Gastroesophageal sphincter (tissue), 4 donors: Measurements from ENCODE around the gene TTC39C. TPM values are rescaled to one million over a fixed set of nuclear protein-coding genes. Genes with fewer than 3 reads are reported as not detected.

Experiments used
- ATAC-seq: fragments of 150-250 bp; one replicate; pipeline ENCODE4 v1.9.1; 2016; ENCODE audit warnings: mild to moderate bottlenecking, moderate library complexity
- H3K27ac ChIP-seq, 4 donors: fragments of 200-600 bp; sonication (generic) in 3 of 4; 1 replicate in 3 of 4; 2 replicates in 1 of 4; pipeline ENCODE4 v1.5.1; 2016 to 2019
- H3K27me3 ChIP-seq: fragments of 200-600 bp; sonication (generic); one replicate; pipeline ENCODE4 v1.5.1; 2019
- H3K36me3 ChIP-seq, 2 donors: fragments of 200-600 bp; sonication (generic); one replicate each; pipeline ENCODE4 v1.5.1; 2019; ENCODE audit warnings: control low read depth in 1 of 2
- H3K4me1 ChIP-seq, 3 donors: fragments of 200-600 bp; sonication (generic); 1 replicate in 2 of 3; 2 replicates in 1 of 3; pipeline ENCODE4 v1.5.1; 2016 to 2019; ENCODE audit warnings: control low read depth in 2 of 3
- H3K4me3 ChIP-seq, 2 donors: fragments of 200-600 bp; sonication (generic); one replicate each; pipeline ENCODE4 v1.5.1; 2019; ENCODE audit warnings: mild to moderate bottlenecking in 1 of 2, moderate library complexity in 1 of 2
- H3K9me3 ChIP-seq, 3 donors: fragments of 200-600 bp; sonication (generic); one replicate each; pipeline ENCODE4 v1.5.1; 2017 to 2019; ENCODE audit warnings: control low read depth in 2 of 3
- CTCF ChIP-seq, 4 experiments: fragments of 200-600 bp in 2 of 4; fragments of 450-650 bp in 2 of 4; sonication (generic) in 1 of 4; IDR thresholded peaks; one replicate each; pipeline ENCODE4 v1.5.1; 2017 to 2019; ENCODE audit warnings: antibody characterized with exemption in 4 of 4, mild to moderate bottlenecking in 2 of 4, moderate library complexity in 2 of 4
- EP300 ChIP-seq: sonication (generic); formaldehyde crosslinking; IDR thresholded peaks from one replicate; pipeline ENCODE4 v1.6.1; 2017; ENCODE audit warnings: antibody characterized with exemption, mild to moderate bottlenecking
- POLR2A ChIP-seq, 2 donors: fragments of 450-650 bp; IDR thresholded peaks; one replicate each; pipeline ENCODE4 v1.6.1; 2017; ENCODE audit warnings: antibody characterized with exemption in 2 of 2, mild to moderate bottlenecking in 2 of 2, moderate library complexity in 1 of 2
- POLR2AphosphoS5 ChIP-seq: sonication (generic); formaldehyde crosslinking; IDR thresholded peaks from one replicate; pipeline ENCODE4 v1.6.1; 2017; ENCODE audit warnings: antibody characterized with exemption
- WGBS, 2 donors: methylation state at CpG; one replicate each; pipeline ENCODE4 v1.1.5; 2018; ENCODE audit warnings: low coverage in 1 of 2; 5-methylcytosine and 5-hydroxymethylcytosine counted together
- small RNA-seq, 4 donors: library from RNA; depleted of rRNA; stranded (forward); fragments of <200 nt; gene quantifications; one replicate each; pipeline ENCODE3, GENCODE V24; 2016
- total RNA-seq, 4 donors: library from RNA; depleted of rRNA; stranded (reverse); fragments of >200 nt; gene quantifications; one replicate each; pipeline ENCODE4 v1.1.0, GENCODE V29; 2016

TTC39C gene
- total RNA-seq, 4 donors from 2014 or later, result 20.9 to 37.7 (median 33.6) TPM

- WGBS, 2 donors, result 75 to 82% methylated on average over 5 of the region's 5 CpGs
- Histone ChIP-seq H3K9me3 (no peaks in the 10 kb centered on the region), H3K4me1 (peaks cover 0 to 15% (median 0%) of the 10 kb centered on the region in 3 donors)
Measured at GRCh38 chr18:24177499-24178133, 163.1 kb downstream of the TTC39C start.

GRCh38 chr18:24180048-24180447, 165.5 kb downstream of the TTC39C start:
- WGBS, 2 donors, result 83 to 100% methylated on average over 1 of the region's 1 CpG
- H3K27ac ChIP-seq, result no peak overlapping the region

More at GRCh38 chr18:24177499-24178133, 163.1 kb downstream of the TTC39C start:
- H3K27ac ChIP-seq, result no peak overlapping the region
- ATAC-seq, result no peak
- H3K4me3 ChIP-seq, result no peak overlapping the region
- H3K36me3 ChIP-seq, result peaks cover 0 to 59% of the 10 kb centered on the region in 2 donors
- no peak for TF ChIP-seq EP300
- TF ChIP-seq POLR2A (IDR thresholded peaks at IDR 0.05), result no peak
- TF ChIP-seq POLR2AphosphoS5, result no peak
- TF ChIP-seq CTCF (IDR thresholded peaks at IDR 0.05), result no peak
- no peaks in the 10 kb centered on the region for H3K27me3 ChIP-seq

GRCh38 chr18:24181806-24182205, 167.3 kb downstream of the TTC39C start:
- no peak for ATAC-seq
- TF ChIP-seq POLR2AphosphoS5 (no peak), POLR2A (IDR thresholded peaks at IDR 0.05) (no peak), EP300 (no peak), CTCF (IDR thresholded peaks at IDR 0.05) (no peak)
- H3K9me3 ChIP-seq, result no peaks in the 10 kb centered on the region
- 60 to 62% methylated on average over 2 of the region's 2 CpGs for WGBS, 2 donors
- H3K27ac ChIP-seq, result no peak overlapping the region
- peaks cover 0 to 11% (median 0%) of the 10 kb centered on the region in 3 donors for H3K4me1 ChIP-seq
- no peak overlapping the region for H3K4me3 ChIP-seq
- no peaks in the 10 kb centered on the region for H3K27me3 ChIP-seq
- peaks cover 0 to 43% of the 10 kb centered on the region in 2 donors for H3K36me3 ChIP-seq

More at GRCh38 chr18:24180048-24180447, 165.5 kb downstream of the TTC39C start:
- no peaks in the 10 kb centered on the region for H3K27me3 ChIP-seq
- H3K36me3 ChIP-seq, result peaks cover 0 to 39% of the 10 kb centered on the region in 2 donors
- no peaks in the 10 kb centered on the region for H3K9me3 ChIP-seq
- no peak overlapping the region for H3K4me3 ChIP-seq
- H3K4me1 ChIP-seq, result peaks cover 0 to 15% (median 0%) of the 10 kb centered on the region in 3 donors
- no peak for ATAC-seq
- TF ChIP-seq POLR2A (IDR thresholded peaks at IDR 0.05), result no peak
- TF ChIP-seq POLR2AphosphoS5, result no peak
- no peak for TF ChIP-seq EP300
- no peak for TF ChIP-seq CTCF (IDR thresholded peaks at IDR 0.05)

Small RNA genes lying within 50 kb of the gene (small RNA-seq; reads per million reads assigned to genes)
- gene RF00017 (0 reads per million in 4 donors), gene RNA5SP452 (1.3 to 6.3 (median 1.8) reads per million in 4 donors), gene RNU5A-6P (0 reads per million in 4 donors)

Other genes starting within 250 kb of the TTC39C start
- 1 to 10 TPM; 1.7 to 6.7 (median 3.3) TPM for gene CABYR, start 124.3 kb downstream of the TTC39C start, total RNA-seq